H9 (cell line): ENCODE measurements around the gene PIP5KL1. TPM values are rescaled to one million over a fixed set of nuclear protein-coding genes. Genes with fewer than 3 reads are reported as not detected.

Experiments used
- DNase-seq: peaks from one replicate; pipeline ENCODE4 v3.0.0-alpha.2; 2017
- H2AFZ ChIP-seq: one replicate; pipeline ENCODE4 v1.6.1; 2013; ENCODE audit warnings: mild to moderate bottlenecking, low read length, control low read depth, moderate library complexity
- H2AK5ac ChIP-seq: 2 replicates; pipeline ENCODE4 v1.6.1; 2013; ENCODE audit warnings: low read length, control low read depth, mixed read lengths; ENCODE audit not compliant: insufficient read length
- H2BK120ac ChIP-seq: one replicate; pipeline ENCODE4 v1.6.1; 2013; ENCODE audit warnings: low read depth, mild to moderate bottlenecking, low read length, control low read depth, inconsistent platforms; ENCODE audit not compliant: poor library complexity, severe bottlenecking
- H2BK12ac ChIP-seq: 2 replicates; pipeline ENCODE4 v1.6.1; 2013; ENCODE audit warnings: low read length, control low read depth, mixed read lengths, low read depth; ENCODE audit not compliant: insufficient read length
- H2BK15ac ChIP-seq: 2 replicates; pipeline ENCODE4 v1.6.1; 2013; ENCODE audit warnings: low read depth, low read length, control low read depth
- H2BK20ac ChIP-seq: one replicate; pipeline ENCODE4 v1.6.1; 2013; ENCODE audit warnings: low read depth, mild to moderate bottlenecking, low read length, control low read depth, inconsistent platforms; ENCODE audit not compliant: poor library complexity, severe bottlenecking
- H2BK5ac ChIP-seq: 2 replicates; pipeline ENCODE4 v1.6.1; 2013; ENCODE audit warnings: low read length, control low read depth, mixed read lengths; ENCODE audit not compliant: insufficient read length
- H3K14ac ChIP-seq: 2 replicates; pipeline ENCODE4 v1.6.1; 2013; ENCODE audit warnings: low read length, control low read depth; ENCODE audit not compliant: insufficient read depth
- H3K18ac ChIP-seq: 2 replicates; pipeline ENCODE4 v1.6.1; 2013; ENCODE audit warnings: low read depth, mild to moderate bottlenecking, mixed read lengths, low read length, control low read depth; ENCODE audit not compliant: insufficient read length
- H3K23ac ChIP-seq: 2 replicates; pipeline ENCODE4 v1.6.1; 2013; ENCODE audit warnings: low read length, control low read depth, mixed read lengths, low read depth; ENCODE audit not compliant: insufficient read length
- H3K23me2 ChIP-seq: 2 replicates; pipeline ENCODE4 v1.6.1; 2013; ENCODE audit warnings: low read depth, mild to moderate bottlenecking, mixed read lengths, low read length, control low read depth; ENCODE audit not compliant: insufficient read length, poor library complexity, severe bottlenecking
- H3K27ac ChIP-seq: 2 replicates; pipeline ENCODE4 v1.5.1; 2013; ENCODE audit warnings: low read length, control low read depth, mixed read lengths, low read depth; ENCODE audit not compliant: insufficient read length
- H3K27me3 ChIP-seq: 2 replicates; pipeline ENCODE4 v1.6.1; 2013; ENCODE audit warnings: low read length, control low read depth, inconsistent platforms; ENCODE audit not compliant: insufficient read depth
- H3K4ac ChIP-seq: 2 replicates; pipeline ENCODE4 v1.6.1; 2013; ENCODE audit warnings: low read depth, mild to moderate bottlenecking, control low read depth, inconsistent platforms, low read length, moderate library complexity
- H3K4me1 ChIP-seq: 2 replicates; pipeline ENCODE4 v1.6.1; 2013; ENCODE audit warnings: low read length, control low read depth, inconsistent platforms; ENCODE audit not compliant: insufficient read depth
- H3K4me2 ChIP-seq: 2 replicates; pipeline ENCODE4 v1.6.1; 2013; ENCODE audit warnings: low read length, control low read depth, mixed read lengths; ENCODE audit not compliant: insufficient read length, insufficient read depth
- H3K56ac ChIP-seq: 2 replicates; pipeline ENCODE4 v1.6.1; 2013; ENCODE audit warnings: low read depth, mild to moderate bottlenecking, mixed read lengths, low read length, control low read depth; ENCODE audit not compliant: insufficient read length
- H3K79me1 ChIP-seq: 2 replicates; pipeline ENCODE4 v1.6.1; 2013; ENCODE audit warnings: low read depth, mild to moderate bottlenecking, moderate library complexity, low read length, control low read depth, inconsistent platforms; ENCODE audit not compliant: insufficient read depth, poor library complexity, severe bottlenecking
- H3K79me2 ChIP-seq: 2 replicates; pipeline ENCODE4 v1.6.1; 2013; ENCODE audit warnings: low read length, control low read depth, inconsistent platforms; ENCODE audit not compliant: insufficient read depth
- H3K9ac ChIP-seq: 2 replicates; pipeline ENCODE4 v1.6.1; 2013; ENCODE audit warnings: low read length, control low read depth, mixed read lengths; ENCODE audit not compliant: insufficient read length; ENCODE audit errors: extremely low read depth
- H3K9me3 ChIP-seq: one replicate; pipeline ENCODE4 v1.6.1; 2013; ENCODE audit warnings: low read depth, low read length, inconsistent platforms; ENCODE audit not compliant: control insufficient read depth
- H3T11ph ChIP-seq: one replicate; pipeline ENCODE4 v1.6.1; 2013; ENCODE audit warnings: mild to moderate bottlenecking, low read length, control low read depth, inconsistent platforms
- H4K20me1 ChIP-seq: one replicate; pipeline ENCODE4 v1.6.1; 2013; ENCODE audit not compliant: control insufficient read depth, insufficient read length, insufficient read depth
- H4K5ac ChIP-seq: 2 replicates; pipeline ENCODE4 v1.6.1; 2013; ENCODE audit warnings: low read depth, mild to moderate bottlenecking, mixed read lengths, low read length, control low read depth; ENCODE audit not compliant: insufficient read length
- H4K8ac ChIP-seq: replicated peaks from 2 replicates; pipeline ENCODE4 v1.6.1; 2013; ENCODE audit warnings: low read length, control low read depth, mixed read lengths, low read depth; ENCODE audit not compliant: insufficient read length
- H4K91ac ChIP-seq: 2 replicates; pipeline ENCODE4 v1.6.1; 2013; ENCODE audit warnings: low read depth, mild to moderate bottlenecking, moderate library complexity, mixed read lengths, low read length, control low read depth; ENCODE audit not compliant: insufficient read length
- H3K27ac Mint-ChIP-seq, 3 experiments: 2 replicates in 2 of 3; 3 replicates in 1 of 3; pipeline ENCODE4 v1.8.0; 2020 to 2021; ENCODE audit warnings: mixed read lengths in 3 of 3, mild to moderate bottlenecking in 1 of 3, moderate library complexity in 1 of 3
- H3K27me3 Mint-ChIP-seq: 2 replicates; pipeline ENCODE4 v1.8.0; 2021; ENCODE audit warnings: low read depth, mild to moderate bottlenecking, moderate library complexity, mixed read lengths
- H3K36me3 Mint-ChIP-seq, 3 experiments: 2 replicates in 2 of 3; 3 replicates in 1 of 3; pipeline ENCODE4 v1.8.0; 2020 to 2021; ENCODE audit warnings: low read depth in 3 of 3, mixed read lengths in 3 of 3; ENCODE audit not compliant: insufficient read depth in 1 of 3
- H3K4me1 Mint-ChIP-seq, 2 experiments: 2 replicates each; pipeline ENCODE4 v1.8.0; 2020; ENCODE audit warnings: mixed read lengths in 2 of 2
- H3K4me3 Mint-ChIP-seq, 2 experiments: 2 replicates in 1 of 2; 3 replicates in 1 of 2; pipeline ENCODE4 v1.8.0; 2020 to 2021; ENCODE audit warnings: mild to moderate bottlenecking in 2 of 2, mixed read lengths in 2 of 2, moderate library complexity in 1 of 2
- H3K9me3 Mint-ChIP-seq, 2 experiments: 2 replicates in 1 of 2; 3 replicates in 1 of 2; pipeline ENCODE4 v1.8.0; 2020; ENCODE audit warnings: mild to moderate bottlenecking in 2 of 2, mixed read lengths in 2 of 2, moderate library complexity in 1 of 2
- WGBS: extraction: QIAGEN DNeasy Blood & Tissue Kit; methylation state at CpG from one replicate; pipeline ENCODE4 v1.1.7; 2013; ENCODE audit warnings: missing lambda C conversion rate, low lambda C conversion rate, mixed read lengths; ENCODE audit not compliant: insufficient read length; ENCODE audit errors: extremely low coverage; 5-methylcytosine and 5-hydroxymethylcytosine counted together
- total RNA-seq: library from RNA; stranded (reverse); gene quantifications from 2 replicates; pipeline ENCODE4 v1.2.1, GENCODE V29; 2021
- TF ChIP-seq, protein P1 (sequence below): fragments of 200-600 bp; sonication (generic); conservative IDR thresholded peaks from 3 replicates; pipeline ENCODE4 v1.8.0; 2021; ENCODE audit warnings: antibody characterized with exemption, mild to moderate bottlenecking

Gene PIP5KL1
- total RNA-seq, 1 experiment from 2014 or later: 11.6 TPM

- no peak overlapping the region for H2BK15ac ChIP-seq
- no peak overlapping the region for H3T11ph ChIP-seq
- H4K5ac ChIP-seq: no peak overlapping the region
- no peak overlapping the region for H3K4ac ChIP-seq
- no peak overlapping the region for H3K18ac ChIP-seq
- peak overlapping the region; percentile 87 to 91 (median 91) for H3K27ac Mint-ChIP-seq
- H3K14ac ChIP-seq: no peak overlapping the region
- no peak for DNase-seq
- peaks cover 7% of the 10 kb centered on the region for H3K4me1 ChIP-seq
- peaks cover 19% of the 10 kb centered on the region for H3K23me2 ChIP-seq
- no peak overlapping the region for H2AFZ ChIP-seq
- no peak overlapping the region for H2BK12ac ChIP-seq
- H4K8ac ChIP-seq: no peak overlapping the region
- peaks cover 35% of the 10 kb centered on the region; the same call in 1 of the 2 replicates for H3K79me2 ChIP-seq
- H3K4me3 Mint-ChIP-seq: peak overlapping the region; percentile 91 to 95
- H2AK5ac ChIP-seq: no peak overlapping the region
- H3K4me2 ChIP-seq: peak overlapping the region; percentile 57
- no peaks in the 10 kb centered on the region for H3K9me3 ChIP-seq
- H3K27me3 Mint-ChIP-seq: no peaks in the 10 kb centered on the region; the same call in 1 of the 2 replicates
- H3K56ac ChIP-seq: no peak overlapping the region
- H3K4me1 Mint-ChIP-seq: peaks cover 48 to 61% of the 10 kb centered on the region in 2 experiments
- H4K20me1 ChIP-seq: peaks cover 2% of the 10 kb centered on the region
- no peak overlapping the region for H4K91ac ChIP-seq
- no peak overlapping the region for H2BK120ac ChIP-seq
- H3K36me3 Mint-ChIP-seq: peaks cover 0 to 8% (median 0%) of the 10 kb centered on the region in 3 experiments; a peak in 2 of 7 replicates
- TF ChIP-seq, protein P1, sequence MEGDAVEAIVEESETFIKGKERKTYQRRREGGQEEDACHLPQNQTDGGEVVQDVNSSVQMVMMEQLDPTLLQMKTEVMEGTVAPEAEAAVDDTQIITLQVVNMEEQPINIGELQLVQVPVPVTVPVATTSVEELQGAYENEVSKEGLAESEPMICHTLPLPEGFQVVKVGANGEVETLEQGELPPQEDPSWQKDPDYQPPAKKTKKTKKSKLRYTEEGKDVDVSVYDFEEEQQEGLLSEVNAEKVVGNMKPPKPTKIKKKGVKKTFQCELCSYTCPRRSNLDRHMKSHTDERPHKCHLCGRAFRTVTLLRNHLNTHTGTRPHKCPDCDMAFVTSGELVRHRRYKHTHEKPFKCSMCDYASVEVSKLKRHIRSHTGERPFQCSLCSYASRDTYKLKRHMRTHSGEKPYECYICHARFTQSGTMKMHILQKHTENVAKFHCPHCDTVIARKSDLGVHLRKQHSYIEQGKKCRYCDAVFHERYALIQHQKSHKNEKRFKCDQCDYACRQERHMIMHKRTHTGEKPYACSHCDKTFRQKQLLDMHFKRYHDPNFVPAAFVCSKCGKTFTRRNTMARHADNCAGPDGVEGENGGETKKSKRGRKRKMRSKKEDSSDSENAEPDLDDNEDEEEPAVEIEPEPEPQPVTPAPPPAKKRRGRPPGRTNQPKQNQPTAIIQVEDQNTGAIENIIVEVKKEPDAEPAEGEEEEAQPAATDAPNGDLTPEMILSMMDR: no peak
- H3K23ac ChIP-seq: no peak overlapping the region
- H3K27me3 ChIP-seq: no peaks in the 10 kb centered on the region
- H3K9ac ChIP-seq: peak overlapping the region; percentile 3
- no CpG with 5 or more reads among the region's 5 CpGs for WGBS
- no peaks in the 10 kb centered on the region for H3K9me3 Mint-ChIP-seq
- H2BK5ac ChIP-seq: no peak overlapping the region
- no peak overlapping the region for H2BK20ac ChIP-seq
- H3K27ac ChIP-seq: no peak overlapping the region
- H3K79me1 ChIP-seq: peaks cover 9% of the 10 kb centered on the region
These were observed 48.4 kb upstream of the PIP5KL1 start for GRCh38 chr9:127979015-127979332.
